Measurements from ENCODE around the gene NUP42.
"Not testable (repeated sequence)": the region's sequence is repeated elsewhere in the genome, so short reads cannot be mapped to it uniquely, and the experiment has no call there.

Gene NUP42

GRCh38 chr7:23220690-23221305, 39.0 kb downstream of the NUP42 start:
- H3K4me3 ChIP-seq (ENCODE audit: low read depth, low read length) = no peak overlapping the region
- no peaks in the 10 kb centered on the region for H3K9me3 ChIP-seq (ENCODE audit: insufficient read depth, low read depth, low read length)
- no peaks in the 10 kb centered on the region for H3K27me3 ChIP-seq (ENCODE audit: insufficient read depth, low read length)
- H2AFZ ChIP-seq (ENCODE audit: insufficient read depth, low read length, poor library complexity) = no peak overlapping the region
- H3K9ac ChIP-seq (ENCODE audit: low read length) = no peak overlapping the region
- H2BK5ac ChIP-seq (ENCODE audit: low read depth, low read length, poor library complexity) = no peak overlapping the region
- no peaks in the 10 kb centered on the region for H3K79me1 ChIP-seq (ENCODE audit: low read length)
- H3K4me2 ChIP-seq (ENCODE audit: low read length) = no peak overlapping the region
- no peak overlapping the region for H3K14ac ChIP-seq (ENCODE audit: low read length)
- WGBS (ENCODE audit: extremely low coverage, insufficient coverage, insufficient read length) = no CpG with 5 or more reads among the region's 10 CpGs
- H3K36me3 ChIP-seq (ENCODE audit: control insufficient read depth in 1 of 2, insufficient read depth in 2 of 2, low read length in 2 of 2) = no peaks in the 10 kb centered on the region
- H4K91ac ChIP-seq (ENCODE audit: low read depth, low read length) = no peak overlapping the region
- no peak overlapping the region for H2BK120ac ChIP-seq (ENCODE audit: insufficient read depth, low read length, poor library complexity)
- H3K4ac ChIP-seq (ENCODE audit: low read depth, low read length) = no peak overlapping the region
- H3K18ac ChIP-seq (ENCODE audit: low read length) = no peak overlapping the region
- H2BK12ac ChIP-seq (ENCODE audit: low read length) = no peak overlapping the region
- H2AK5ac ChIP-seq (ENCODE audit: low read length) = no peak overlapping the region
- H3K27ac ChIP-seq (ENCODE audit: low read depth, low read length) = no peak overlapping the region
- H4K12ac ChIP-seq (ENCODE audit: low read depth, low read length) = no peak overlapping the region
- DNase-seq = no peak
- H4K8ac ChIP-seq (ENCODE audit: low read depth, low read length) = no peak overlapping the region
- no peaks in the 10 kb centered on the region for H3K4me1 ChIP-seq (ENCODE audit: control insufficient read depth in 1 of 2, insufficient read depth in 2 of 2, low read length in 2 of 2)
- no peaks in the 10 kb centered on the region for H3K79me2 ChIP-seq (ENCODE audit: control insufficient read depth, insufficient read depth, low read length, poor library complexity)
- H3K23ac ChIP-seq (ENCODE audit: low read length) = no peak overlapping the region

DNA sequence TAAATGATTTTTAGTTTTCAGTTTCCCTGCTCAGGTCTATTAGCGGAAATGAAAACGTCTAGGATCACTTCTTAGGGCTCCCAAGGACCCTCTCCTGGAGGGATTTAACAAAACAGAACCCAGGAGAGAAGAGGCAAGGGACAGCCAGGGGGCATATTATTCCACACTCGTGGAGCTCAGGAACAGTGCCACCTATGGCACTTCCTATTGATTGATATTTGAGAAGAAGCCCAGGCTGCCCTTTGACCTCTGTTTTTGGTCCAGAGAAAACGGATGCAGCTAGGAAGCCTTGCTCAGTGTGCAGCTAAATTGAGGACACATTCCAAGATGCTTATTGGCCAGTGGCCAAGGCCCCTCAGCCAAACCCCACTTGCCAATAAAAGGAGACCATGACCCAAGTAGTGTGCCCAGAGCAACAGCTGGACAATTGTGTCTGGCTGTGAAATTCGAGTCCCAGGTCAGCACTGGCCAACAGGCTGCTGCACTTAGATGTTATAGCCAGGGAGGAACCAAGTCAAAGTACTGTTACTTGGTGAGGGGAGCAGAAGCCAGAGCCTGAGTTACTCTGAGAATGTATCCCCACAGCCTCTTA, 40.7 kb downstream of the NUP42 start:
- no peak overlapping the region for H3K9ac ChIP-seq (ENCODE audit: low read length)
- DNase-seq = no peak
- H2AFZ ChIP-seq (ENCODE audit: insufficient read depth, low read length, poor library complexity) = no peak overlapping the region
- no peak overlapping the region for H2BK12ac ChIP-seq (ENCODE audit: low read length)
- no peak overlapping the region for H2AK5ac ChIP-seq (ENCODE audit: low read length)
- H4K91ac ChIP-seq (ENCODE audit: low read depth, low read length) = no peak overlapping the region
- H3K23ac ChIP-seq (ENCODE audit: low read length) = no peak overlapping the region
- no peak overlapping the region for H3K4me3 ChIP-seq (ENCODE audit: low read depth, low read length)
- no peak overlapping the region for H3K4me2 ChIP-seq (ENCODE audit: low read length)
- no peaks in the 10 kb centered on the region for H3K27me3 ChIP-seq (ENCODE audit: insufficient read depth, low read length)
- H3K18ac ChIP-seq (ENCODE audit: low read length) = no peak overlapping the region
- H3K4ac ChIP-seq (ENCODE audit: low read depth, low read length) = no peak overlapping the region
- no peaks in the 10 kb centered on the region for H3K79me2 ChIP-seq (ENCODE audit: control insufficient read depth, insufficient read depth, low read length, poor library complexity)
- H2BK5ac ChIP-seq (ENCODE audit: low read depth, low read length, poor library complexity) = no peak overlapping the region
- H3K9me3 ChIP-seq (ENCODE audit: insufficient read depth, low read depth, low read length) = no peaks in the 10 kb centered on the region
- no peaks in the 10 kb centered on the region for H3K79me1 ChIP-seq (ENCODE audit: low read length)
- no peak overlapping the region for H3K27ac ChIP-seq (ENCODE audit: low read depth, low read length)
- no CpG with 5 or more reads among the region's 5 CpGs for WGBS (ENCODE audit: extremely low coverage, insufficient coverage, insufficient read length)
- no peak overlapping the region for H3K14ac ChIP-seq (ENCODE audit: low read length)
- H2BK120ac ChIP-seq (ENCODE audit: insufficient read depth, low read length, poor library complexity) = no peak overlapping the region
- H4K12ac ChIP-seq (ENCODE audit: low read depth, low read length) = no peak overlapping the region
- no peaks in the 10 kb centered on the region for H3K36me3 ChIP-seq (ENCODE audit: control insufficient read depth in 1 of 2, insufficient read depth in 2 of 2, low read length in 2 of 2)
- no peaks in the 10 kb centered on the region for H3K4me1 ChIP-seq (ENCODE audit: control insufficient read depth in 1 of 2, insufficient read depth in 2 of 2, low read length in 2 of 2)
- no peak overlapping the region for H4K8ac ChIP-seq (ENCODE audit: low read depth, low read length)

DNA sequence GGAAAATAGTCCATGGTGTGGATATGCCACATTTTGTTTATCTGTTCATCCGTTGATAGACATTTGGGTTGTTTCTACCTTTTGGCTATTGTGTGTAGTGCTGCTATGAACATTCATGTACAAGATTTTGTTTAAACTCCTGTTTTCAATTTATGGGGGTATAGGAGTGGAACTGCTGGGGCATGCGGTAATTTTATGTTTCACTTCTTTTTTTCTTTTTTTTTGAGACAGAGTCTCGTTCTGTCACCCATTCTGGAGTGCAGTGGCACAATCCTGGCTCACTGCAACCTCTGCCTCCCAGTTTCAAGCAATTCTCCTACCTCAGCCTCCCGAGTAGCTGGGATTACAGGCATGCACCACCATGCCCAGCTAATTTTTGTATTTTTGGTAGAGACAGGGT, 42.5 kb downstream of the NUP42 start:
- not testable (repeated sequence) for H3K4me3 ChIP-seq (ENCODE audit: low read depth, low read length); H3K79me2 ChIP-seq (ENCODE audit: control insufficient read depth, insufficient read depth, low read length, poor library complexity); H2BK5ac ChIP-seq (ENCODE audit: low read depth, low read length, poor library complexity); H2AK5ac ChIP-seq (ENCODE audit: low read length); H2AFZ ChIP-seq (ENCODE audit: insufficient read depth, low read length, poor library complexity); DNase-seq; H3K79me1 ChIP-seq (ENCODE audit: low read length); H3K14ac ChIP-seq (ENCODE audit: low read length); H2BK12ac ChIP-seq (ENCODE audit: low read length); H3K4me2 ChIP-seq (ENCODE audit: low read length); H3K18ac ChIP-seq (ENCODE audit: low read length); H3K4ac ChIP-seq (ENCODE audit: low read depth, low read length); H3K9ac ChIP-seq (ENCODE audit: low read length); H2BK120ac ChIP-seq (ENCODE audit: insufficient read depth, low read length, poor library complexity); H3K23ac ChIP-seq (ENCODE audit: low read length); H4K12ac ChIP-seq (ENCODE audit: low read depth, low read length); H4K91ac ChIP-seq (ENCODE audit: low read depth, low read length); H3K36me3 ChIP-seq (ENCODE audit: control insufficient read depth in 1 of 2, insufficient read depth in 2 of 2, low read length in 2 of 2); H3K27me3 ChIP-seq (ENCODE audit: insufficient read depth, low read length); H3K4me1 ChIP-seq (ENCODE audit: control insufficient read depth in 1 of 2, insufficient read depth in 2 of 2, low read length in 2 of 2); H4K8ac ChIP-seq (ENCODE audit: low read depth, low read length); H3K9me3 ChIP-seq (ENCODE audit: insufficient read depth, low read depth, low read length); H3K27ac ChIP-seq (ENCODE audit: low read depth, low read length)
- no CpG with 5 or more reads among the region's 4 CpGs for WGBS (ENCODE audit: extremely low coverage, insufficient coverage, insufficient read length)

DNA sequence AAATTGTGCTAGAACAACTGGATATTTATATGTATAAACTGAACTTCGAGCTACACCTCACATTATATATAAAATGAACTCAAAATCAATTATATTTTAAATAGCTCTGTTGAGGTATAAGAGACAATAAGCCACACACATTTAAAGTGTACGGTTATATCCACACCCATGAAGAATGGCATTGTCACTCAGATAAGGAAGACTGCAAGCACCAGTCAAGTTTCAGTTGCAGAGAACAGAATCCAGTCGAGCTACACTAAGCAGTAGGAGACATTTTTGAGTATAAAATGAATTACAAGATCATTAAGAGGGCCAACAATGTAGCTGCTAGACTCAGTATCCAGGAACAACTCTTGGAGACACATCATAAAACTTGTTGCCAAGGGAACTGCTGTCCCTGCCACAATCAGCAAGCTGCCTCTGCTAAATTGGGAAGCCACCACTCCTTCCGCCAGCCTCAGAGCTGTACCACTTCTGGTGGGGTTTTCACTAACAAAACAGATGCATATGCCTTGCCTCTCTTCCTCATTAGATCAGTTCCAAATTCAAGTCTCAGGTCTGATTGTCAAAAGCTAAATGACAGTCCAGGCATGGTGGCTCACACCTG, 45.1 kb downstream of the NUP42 start:
- Histone ChIP-seq H3K36me3 (ENCODE audit: control insufficient read depth in 1 of 2, insufficient read depth in 2 of 2, low read length in 2 of 2) (no peaks in the 10 kb centered on the region), H3K23ac (ENCODE audit: low read length) (no peak overlapping the region), H3K18ac (ENCODE audit: low read length) (no peak overlapping the region), H4K8ac (ENCODE audit: low read depth, low read length) (no peak overlapping the region), H3K27me3 (ENCODE audit: insufficient read depth, low read length) (no peaks in the 10 kb centered on the region), H3K9me3 (ENCODE audit: insufficient read depth, low read depth, low read length) (no peaks in the 10 kb centered on the region), H3K4me3 (ENCODE audit: low read depth, low read length) (no peak overlapping the region), H3K14ac (ENCODE audit: low read length) (no peak overlapping the region), H2BK12ac (ENCODE audit: low read length) (no peak overlapping the region), H4K12ac (ENCODE audit: low read depth, low read length) (no peak overlapping the region), H3K79me2 (ENCODE audit: control insufficient read depth, insufficient read depth, low read length, poor library complexity) (no peaks in the 10 kb centered on the region), H4K91ac (ENCODE audit: low read depth, low read length) (no peak overlapping the region), H2BK120ac (ENCODE audit: insufficient read depth, low read length, poor library complexity) (no peak overlapping the region), H3K4me1 (ENCODE audit: control insufficient read depth in 1 of 2, insufficient read depth in 2 of 2, low read length in 2 of 2) (no peaks in the 10 kb centered on the region), H3K27ac (ENCODE audit: low read depth, low read length) (no peak overlapping the region), H2AFZ (ENCODE audit: insufficient read depth, low read length, poor library complexity) (no peak overlapping the region), H3K4ac (ENCODE audit: low read depth, low read length) (no peak overlapping the region), H3K9ac (ENCODE audit: low read length) (no peak overlapping the region), H2BK5ac (ENCODE audit: low read depth, low read length, poor library complexity) (no peak overlapping the region), H2AK5ac (ENCODE audit: low read length) (no peak overlapping the region), H3K4me2 (ENCODE audit: low read length) (no peak overlapping the region), H3K79me1 (ENCODE audit: low read length) (no peaks in the 10 kb centered on the region)
- no CpG with 5 or more reads among the region's 4 CpGs for WGBS (ENCODE audit: extremely low coverage, insufficient coverage, insufficient read length)
- DNase-seq = no peak

All from trophoblast cell (in vitro differentiated cells and primary cell).